ENCODE results near the gene METTL25.
"Not testable (repeated sequence)": the region's sequence is repeated elsewhere in the genome, so short reads cannot be mapped to it uniquely, and the experiment has no call there.

METTL25 gene

DNA sequence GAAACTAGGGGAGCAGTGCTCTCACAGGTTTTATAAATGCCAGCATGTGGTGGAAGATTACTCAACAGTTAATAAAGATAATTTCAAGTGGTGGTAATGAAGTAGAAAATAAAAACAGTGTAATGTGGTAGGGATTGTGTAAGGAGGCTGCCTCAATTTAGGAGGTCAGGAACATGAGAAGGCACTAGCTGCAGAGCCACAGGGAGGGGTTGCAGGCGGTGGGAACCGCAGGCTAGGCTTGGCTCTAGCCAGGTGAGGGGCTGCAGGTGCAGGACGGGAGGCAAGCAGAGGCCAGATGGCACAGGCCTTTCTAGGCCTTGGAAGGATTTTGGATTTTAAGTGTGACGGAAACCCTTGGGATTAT, 768 bp downstream of the METTL25 start:
- Histone ChIP-seq H2BK5ac (ENCODE audit: low read depth, low read length, poor library complexity, severe bottlenecking) (no peak overlapping the region), H3K27ac (ENCODE audit: low read length, poor library complexity, severe bottlenecking) (peak overlapping the region; percentile 15), H3K23ac (ENCODE audit: low read length in 2 of 2) (no peak overlapping the region), H3K36me3 (ENCODE audit: control insufficient read depth in 1 of 2, insufficient read depth in 2 of 2, low read depth in 1 of 2, low read length in 2 of 2) (peaks cover 5 to 28% of the 10 kb centered on the region in 2 experiments), H4K8ac (ENCODE audit: low read length) (peak overlapping the region; percentile 45), H3K27me3 (ENCODE audit: control insufficient read depth in 1 of 2, insufficient read depth in 1 of 2, low read length in 2 of 2) (no peaks in the 10 kb centered on the region), H4K91ac (ENCODE audit: low read length) (no peak overlapping the region), H3K9ac (ENCODE audit: low read length) (peak overlapping the region; percentile 99), H2AFZ (ENCODE audit: low read depth, low read length) (no peak overlapping the region), H3K4ac (ENCODE audit: low read depth in 1 of 2, low read length in 2 of 2) (peak overlapping the region in 1 of 2 experiments; percentile 81), H2BK12ac (ENCODE audit: low read length in 2 of 2) (no peak overlapping the region), H2AK5ac (ENCODE audit: low read length, severe bottlenecking) (no peak overlapping the region), H3K18ac (ENCODE audit: low read depth in 1 of 2, low read length in 2 of 2) (no peak overlapping the region), H2BK15ac (ENCODE audit: low read depth, poor library complexity, severe bottlenecking) (peak overlapping the region; percentile 5), H3K9me3 (ENCODE audit: control insufficient read depth, low read length) (no peaks in the 10 kb centered on the region), H3K4me3 (ENCODE audit: insufficient read depth in 1 of 2, low read depth in 1 of 2, low read length in 2 of 2) (peak overlapping the region; percentile 87 to 97), H3K14ac (ENCODE audit: low read length in 2 of 2) (peak overlapping the region in 1 of 2 experiments; percentile 44), H2BK120ac (ENCODE audit: low read depth, low read length) (no peak overlapping the region), H3K4me2 (ENCODE audit: low read length, poor library complexity, severe bottlenecking) (peak overlapping the region; percentile 67), H3K4me1 (ENCODE audit: control insufficient read depth, insufficient read depth, low read depth, low read length) (peaks cover 2% of the 10 kb centered on the region), H3K79me1 (replicated peaks; ENCODE audit: low read length, poor library complexity, severe bottlenecking) (peaks cover 26% of the 10 kb centered on the region)
- no peak for DNase-seq
- 7% methylated on average over 4 of the region's 4 CpGs for WGBS

- H2BK12ac ChIP-seq (ENCODE audit: low read length in 2 of 2); H2AK5ac ChIP-seq (ENCODE audit: low read length, severe bottlenecking); H2BK15ac ChIP-seq (ENCODE audit: low read depth, poor library complexity, severe bottlenecking); H3K14ac ChIP-seq (ENCODE audit: low read length in 2 of 2); DNase-seq; H3K9ac ChIP-seq (ENCODE audit: low read length); H3K4me1 ChIP-seq (ENCODE audit: control insufficient read depth, insufficient read depth, low read depth, low read length); H3K23ac ChIP-seq (ENCODE audit: low read length in 2 of 2); H3K9me3 ChIP-seq (ENCODE audit: control insufficient read depth, low read length); H2AFZ ChIP-seq (ENCODE audit: low read depth, low read length); H3K27me3 ChIP-seq (ENCODE audit: control insufficient read depth in 1 of 2, insufficient read depth in 1 of 2, low read length in 2 of 2); H4K91ac ChIP-seq (ENCODE audit: low read length); H2BK5ac ChIP-seq (ENCODE audit: low read depth, low read length, poor library complexity, severe bottlenecking); H3K4me3 ChIP-seq (ENCODE audit: insufficient read depth in 1 of 2, low read depth in 1 of 2, low read length in 2 of 2); H4K8ac ChIP-seq (ENCODE audit: low read length); H2BK120ac ChIP-seq (ENCODE audit: low read depth, low read length); H3K27ac ChIP-seq (ENCODE audit: low read length, poor library complexity, severe bottlenecking); H3K18ac ChIP-seq (ENCODE audit: low read depth in 1 of 2, low read length in 2 of 2); H3K4me2 ChIP-seq (ENCODE audit: low read length, poor library complexity, severe bottlenecking); H3K4ac ChIP-seq (ENCODE audit: low read depth in 1 of 2, low read length in 2 of 2): not testable (repeated sequence)
- peaks cover 23% of the 10 kb centered on the region for H3K79me1 ChIP-seq (replicated peaks; ENCODE audit: low read length, poor library complexity, severe bottlenecking)
- WGBS: 96% methylated on average over 11 of the region's 11 CpGs
- peaks cover 5 to 11% of the 10 kb centered on the region in 2 experiments for H3K36me3 ChIP-seq (ENCODE audit: control insufficient read depth in 1 of 2, insufficient read depth in 2 of 2, low read depth in 1 of 2, low read length in 2 of 2)
Observed at GRCh38 chr12:82360834-82361233, 2.5 kb downstream of the METTL25 start.

DNA sequence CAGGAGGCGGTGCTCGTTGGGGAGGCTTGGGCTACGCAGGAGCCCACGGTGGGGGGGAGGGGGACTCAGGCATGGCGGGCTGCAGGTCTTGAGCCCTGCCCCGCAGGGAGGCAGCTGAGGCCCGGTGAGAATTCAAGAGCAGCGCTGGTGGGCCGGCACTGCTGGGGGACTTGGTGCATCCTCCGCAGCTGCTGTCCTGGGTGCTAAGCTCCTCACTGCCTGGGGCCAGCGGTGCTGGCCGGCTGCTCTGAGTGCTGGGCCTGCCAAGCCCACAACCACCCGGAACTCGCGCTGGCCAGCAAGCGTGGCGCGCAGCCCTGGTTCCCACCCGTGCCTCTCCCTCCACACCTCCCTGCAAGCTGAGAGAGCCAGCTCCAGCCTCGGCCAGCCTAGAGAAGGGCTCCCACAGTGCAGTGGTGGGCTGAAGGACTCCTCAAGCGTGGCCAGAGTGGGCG, 3.2 kb downstream of the METTL25 start:
- H3K4ac ChIP-seq (ENCODE audit: low read depth in 1 of 2, low read length in 2 of 2): no peak overlapping the region

GRCh38 chr12:82363990-82364389, 5.7 kb downstream of the METTL25 start:
- no peak overlapping the region for H2BK5ac ChIP-seq (ENCODE audit: low read depth, low read length, poor library complexity, severe bottlenecking)
- H3K36me3 ChIP-seq (ENCODE audit: control insufficient read depth in 1 of 2, insufficient read depth in 2 of 2, low read depth in 1 of 2, low read length in 2 of 2): peaks cover 0 to 5% of the 10 kb centered on the region in 2 experiments
- no peak overlapping the region for H3K4me3 ChIP-seq (ENCODE audit: insufficient read depth in 1 of 2, low read depth in 1 of 2, low read length in 2 of 2)
- H3K14ac ChIP-seq (ENCODE audit: low read length in 2 of 2): no peak overlapping the region
- H3K4ac ChIP-seq (ENCODE audit: low read depth in 1 of 2, low read length in 2 of 2): no peak overlapping the region
- no peaks in the 10 kb centered on the region for H3K9me3 ChIP-seq (ENCODE audit: control insufficient read depth, low read length)
- no peak overlapping the region for H3K4me2 ChIP-seq (ENCODE audit: low read length, poor library complexity, severe bottlenecking)
- H3K27me3 ChIP-seq (ENCODE audit: control insufficient read depth in 1 of 2, insufficient read depth in 1 of 2, low read length in 2 of 2): no peaks in the 10 kb centered on the region
- H3K4me1 ChIP-seq (ENCODE audit: control insufficient read depth, insufficient read depth, low read depth, low read length): peaks cover 2% of the 10 kb centered on the region
- H3K18ac ChIP-seq (ENCODE audit: low read depth in 1 of 2, low read length in 2 of 2): no peak overlapping the region
- H3K9ac ChIP-seq (ENCODE audit: low read length): no peak overlapping the region
- no peak overlapping the region for H2BK120ac ChIP-seq (ENCODE audit: low read depth, low read length)
- H2BK12ac ChIP-seq (ENCODE audit: low read length in 2 of 2): no peak overlapping the region
- no peak overlapping the region for H4K91ac ChIP-seq (ENCODE audit: low read length)
- H2AFZ ChIP-seq (ENCODE audit: low read depth, low read length): no peak overlapping the region
- H4K8ac ChIP-seq (ENCODE audit: low read length): no peak overlapping the region
- H3K27ac ChIP-seq (ENCODE audit: low read length, poor library complexity, severe bottlenecking): no peak overlapping the region
- peaks cover 31% of the 10 kb centered on the region for H3K79me1 ChIP-seq (replicated peaks; ENCODE audit: low read length, poor library complexity, severe bottlenecking)
- 96% methylated on average over 3 of the region's 4 CpGs for WGBS
- H3K23ac ChIP-seq (ENCODE audit: low read length in 2 of 2): peak overlapping the region in 1 of 2 experiments; percentile 80
- H2BK15ac ChIP-seq (ENCODE audit: low read depth, poor library complexity, severe bottlenecking): no peak overlapping the region
- H2AK5ac ChIP-seq (ENCODE audit: low read length, severe bottlenecking): no peak overlapping the region
- no peak for DNase-seq

More for the DNA sequence above, 3.2 kb downstream of the METTL25 start:
- DNase-seq: no peak
- no peak overlapping the region for H2BK15ac ChIP-seq (ENCODE audit: low read depth, poor library complexity, severe bottlenecking)
- no peak overlapping the region for H2BK120ac ChIP-seq (ENCODE audit: low read depth, low read length)
- H2BK5ac ChIP-seq (ENCODE audit: low read depth, low read length, poor library complexity, severe bottlenecking): no peak overlapping the region
- H3K27me3 ChIP-seq (ENCODE audit: control insufficient read depth in 1 of 2, insufficient read depth in 1 of 2, low read length in 2 of 2): no peaks in the 10 kb centered on the region
- no peak overlapping the region for H3K4me3 ChIP-seq (ENCODE audit: insufficient read depth in 1 of 2, low read depth in 1 of 2, low read length in 2 of 2)
- no peak overlapping the region for H3K23ac ChIP-seq (ENCODE audit: low read length in 2 of 2)
- peaks cover 2% of the 10 kb centered on the region for H3K4me1 ChIP-seq (ENCODE audit: control insufficient read depth, insufficient read depth, low read depth, low read length)
- no peak overlapping the region for H2AK5ac ChIP-seq (ENCODE audit: low read length, severe bottlenecking)
- H3K79me1 ChIP-seq (replicated peaks; ENCODE audit: low read length, poor library complexity, severe bottlenecking): peaks cover 23% of the 10 kb centered on the region
- no peak overlapping the region for H3K9ac ChIP-seq (ENCODE audit: low read length)
- H3K14ac ChIP-seq (ENCODE audit: low read length in 2 of 2): no peak overlapping the region
- H2BK12ac ChIP-seq (ENCODE audit: low read length in 2 of 2): no peak overlapping the region
- WGBS: 89% methylated on average over 22 of the region's 22 CpGs
- no peak overlapping the region for H3K18ac ChIP-seq (ENCODE audit: low read depth in 1 of 2, low read length in 2 of 2)
- H3K36me3 ChIP-seq (ENCODE audit: control insufficient read depth in 1 of 2, insufficient read depth in 2 of 2, low read depth in 1 of 2, low read length in 2 of 2): peaks cover 5% of the 10 kb centered on the region in 2 experiments
- H3K9me3 ChIP-seq (ENCODE audit: control insufficient read depth, low read length): no peaks in the 10 kb centered on the region
- no peak overlapping the region for H3K4me2 ChIP-seq (ENCODE audit: low read length, poor library complexity, severe bottlenecking)
- H2AFZ ChIP-seq (ENCODE audit: low read depth, low read length): no peak overlapping the region
- H3K27ac ChIP-seq (ENCODE audit: low read length, poor library complexity, severe bottlenecking): no peak overlapping the region
- H4K91ac ChIP-seq (ENCODE audit: low read length): no peak overlapping the region
- H4K8ac ChIP-seq (ENCODE audit: low read length): no peak overlapping the region
